K562 (cell line): ENCODE results near the gene PRSS8. TPM values are rescaled to one million over a fixed set of nuclear protein-coding genes. Genes with fewer than 3 reads are reported as not detected.

ENCODE experiments used
- CAMTA2 ChIP-seq: fragments of 250-450 bp; sonication (Bioruptor Pico); conservative IDR thresholded peaks from 2 replicates; pipeline ENCODE4 v1.5.1; 2022
- CBX5 ChIP-seq: IDR thresholded peaks from 2 replicates; pipeline ENCODE4 v1.6.1; 2014; ENCODE audit warnings: low read depth, borderline replicate concordance
- CHAMP1 ChIP-seq: fragments of 450-650 bp; IDR thresholded peaks from 2 replicates; pipeline ENCODE4 v1.6.1; 2016; ENCODE audit warnings: mild to moderate bottlenecking
- DLX4 ChIP-seq: fragments of 250-450 bp; sonication (Bioruptor Pico); IDR thresholded peaks from 2 replicates; pipeline ENCODE4 v1.6.1; 2021; ENCODE audit warnings: mild to moderate bottlenecking
- MEF2D ChIP-seq: conservative IDR thresholded peaks from 2 replicates; pipeline ENCODE4 v1.6.1; 2016; ENCODE audit warnings: low read depth, missing genetic modification characterization, missing compliant biosample characterization
- MTF1 ChIP-seq: fragments of 250-450 bp; sonication (Bioruptor Pico); IDR thresholded peaks from 2 replicates; pipeline ENCODE4 v1.9.0; 2021; ENCODE audit warnings: moderate library complexity, mild to moderate bottlenecking, inconsistent platforms, borderline replicate concordance
- NONO ChIP-seq, 2 experiments: fragments of 200-400 bp in 1 of 2; fragments of 450-650 bp in 1 of 2; formaldehyde crosslinking in 1 of 2; IDR thresholded peaks; 2 replicates each; pipeline ENCODE4 v1.6.1; 2017; ENCODE audit warnings: low read depth in 2 of 2, mild to moderate bottlenecking in 2 of 2, moderate library complexity in 2 of 2, low read length in 1 of 2
- PRDM10 ChIP-seq: fragments of 450-650 bp; IDR thresholded peaks from 2 replicates; pipeline ENCODE4 v1.6.1; 2018; ENCODE audit not compliant: partially characterized antibody
- RUNX1 ChIP-seq: sonication (generic); IDR thresholded peaks from 2 replicates; pipeline ENCODE4 v1.6.1; 2016; ENCODE audit warnings: antibody characterized with exemption, low read depth
- SMARCC2 ChIP-seq: fragments of 450-650 bp; IDR thresholded peaks from 2 replicates; pipeline ENCODE4 v1.6.1; 2017; ENCODE audit warnings: antibody characterized with exemption, moderate library complexity, mild to moderate bottlenecking, low read depth
- THRB ChIP-seq: fragments of 450-650 bp; formaldehyde crosslinking; conservative IDR thresholded peaks from 2 replicates; pipeline ENCODE4 v1.4.0; 2022; ENCODE audit warnings: mild to moderate bottlenecking, missing genetic modification characterization
- ZKSCAN1 ChIP-seq: fragments of 150-350 bp; IDR thresholded peaks from 2 replicates; pipeline ENCODE4 v1.6.1; 2016; ENCODE audit warnings: low read depth, low read length
- ZNF280B ChIP-seq: fragments of 250-450 bp; sonication (Bioruptor Pico); IDR thresholded peaks from 2 replicates; pipeline ENCODE4 v1.5.1; 2021; ENCODE audit warnings: mild to moderate bottlenecking
- ZNF395 ChIP-seq: fragments of 200-800 bp; sonication (Bioruptor generic); IDR thresholded peaks from 2 replicates; pipeline ENCODE4 v1.6.1; 2017; ENCODE audit warnings: missing genetic modification characterization, missing compliant biosample characterization
- polyA plus RNA-seq, 8 experiments: library from polyadenylated mRNA; depleted of rRNA in 4 of 8; stranded (reverse) in 5 of 8; unstranded in 3 of 8; fragments of >200 nt; fragmentation: Nextera tagmentation in 2 of 8; fragmentation: Illumina TruSeq in 1 of 8; extraction: Ambion mirVana in 2 of 8; extraction: Trizol in 1 of 8; gene quantifications; 2 replicates each; pipeline versions ENCODE4 v1.2.1 to v1.2.3, GENCODE V29; 2011 to 2014; ENCODE audit warnings: inconsistent platforms in 1 of 8, missing spikeins in 1 of 8
- total RNA-seq, 7 experiments: library from RNA; depleted of rRNA in 6 of 7; stranded (reverse); fragments of >200 nt in 6 of 7; fragmentation: Illumina TruSeq in 2 of 7; extraction: Trizol in 2 of 7; gene quantifications; 2 replicates each; pipeline versions ENCODE4 v1.2.1 to v1.2.3, GENCODE V29; 2011 to 2021; ENCODE audit warnings: low replicate concordance in 1 of 7

The PRSS8 gene
- total and polyA plus RNA-seq, 9 of the 15 experiments (the other 6 are each of a cell fraction or from before 2014, with no cell fraction given) = 0.25 to 3.9 (median 1.3) TPM; not detected in 1

GRCh38 chr16:31117384-31118222, 17.9 kb downstream of the PRSS8 start, which contains the start of gene KAT8 (continued):
- TF ChIP-seq CHAMP1 (no peak), CAMTA2 (CRISPR knock-in tag) (no peak), MTF1 (CRISPR knock-in tag) (no peak), ZKSCAN1 (no peak), THRB (CRISPR knock-in tag) (0 out of 2 replicates have a peak, but pooled peaks have one; percentile 74), CBX5 (no peak), PRDM10 (no peak), DLX4 (CRISPR knock-in tag) (no peak), RUNX1 (no peak), ZNF280B (no peak), MEF2D (no peak), ZNF395 (CRISPR knock-in tag) (peak; percentile 65), NONO (IDR thresholded peaks at IDR 0.05; ENCODE audit: low read depth in 2 of 2, low read length in 1 of 2) (peak; percentile 79 to 97; a peak in 3 of 4 replicates), SMARCC2 (no peak)
